Measurements from ENCODE around the gene ZFAND3. TPM values are rescaled to one million over a fixed set of nuclear protein-coding genes. Genes with fewer than 3 reads are reported as not detected.

The ZFAND3 gene
- polyA plus RNA-seq, 1 of the 3 experiments (the other 2 are of a cell fraction) = 16.7 TPM

DNA sequence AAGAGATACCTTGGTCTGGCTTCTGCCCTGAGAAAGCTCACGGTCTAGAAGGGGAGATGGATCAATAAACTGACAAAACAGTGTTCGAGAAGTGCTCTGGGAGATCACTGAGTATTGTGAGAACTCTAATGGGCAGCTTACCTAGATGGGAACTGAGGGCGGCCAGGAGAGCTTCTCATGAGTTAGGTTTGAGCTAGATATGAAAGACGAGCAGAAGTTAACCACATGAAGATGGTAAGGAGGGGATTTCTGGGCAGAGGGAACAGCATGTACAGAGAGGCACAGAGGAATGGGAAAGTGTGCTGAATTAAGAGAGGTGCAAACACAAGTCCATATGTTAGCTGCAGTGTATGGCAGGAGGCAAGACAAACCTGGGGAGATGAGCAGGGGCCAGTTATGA lies 11.9 kb downstream of the ZFAND3 start:
- H3K27me3 ChIP-seq (ENCODE audit: insufficient read depth) = no peaks in the 10 kb centered on the region
- H3K4me3 ChIP-seq (ENCODE audit: low read depth in 2 of 2, low read length in 1 of 2) = no peak overlapping the region
- H3K4me1 ChIP-seq (ENCODE audit: control insufficient read depth in 1 of 2, insufficient read depth in 2 of 2, low read depth in 1 of 2, low read length in 1 of 2) = peaks cover 0 to 14% of the 10 kb centered on the region in 2 experiments; a peak in 3 of 4 replicates
- TF ChIP-seq MEF2A (IDR thresholded peaks at IDR 0.05; ENCODE audit: borderline replicate concordance, low read depth) = no peak
- no peak for TF ChIP-seq RXRA (IDR thresholded peaks at IDR 0.05; ENCODE audit: borderline replicate concordance, low read depth)
- TF ChIP-seq, protein P1, sequence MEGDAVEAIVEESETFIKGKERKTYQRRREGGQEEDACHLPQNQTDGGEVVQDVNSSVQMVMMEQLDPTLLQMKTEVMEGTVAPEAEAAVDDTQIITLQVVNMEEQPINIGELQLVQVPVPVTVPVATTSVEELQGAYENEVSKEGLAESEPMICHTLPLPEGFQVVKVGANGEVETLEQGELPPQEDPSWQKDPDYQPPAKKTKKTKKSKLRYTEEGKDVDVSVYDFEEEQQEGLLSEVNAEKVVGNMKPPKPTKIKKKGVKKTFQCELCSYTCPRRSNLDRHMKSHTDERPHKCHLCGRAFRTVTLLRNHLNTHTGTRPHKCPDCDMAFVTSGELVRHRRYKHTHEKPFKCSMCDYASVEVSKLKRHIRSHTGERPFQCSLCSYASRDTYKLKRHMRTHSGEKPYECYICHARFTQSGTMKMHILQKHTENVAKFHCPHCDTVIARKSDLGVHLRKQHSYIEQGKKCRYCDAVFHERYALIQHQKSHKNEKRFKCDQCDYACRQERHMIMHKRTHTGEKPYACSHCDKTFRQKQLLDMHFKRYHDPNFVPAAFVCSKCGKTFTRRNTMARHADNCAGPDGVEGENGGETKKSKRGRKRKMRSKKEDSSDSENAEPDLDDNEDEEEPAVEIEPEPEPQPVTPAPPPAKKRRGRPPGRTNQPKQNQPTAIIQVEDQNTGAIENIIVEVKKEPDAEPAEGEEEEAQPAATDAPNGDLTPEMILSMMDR (IDR thresholded peaks at IDR 0.05) = no peak
- TF ChIP-seq GATA2 (CRISPR knock-in tag; IDR thresholded peaks at IDR 0.05) = no peak
- TF ChIP-seq RCOR1 (IDR thresholded peaks at IDR 0.05; ENCODE audit: low read length) = no peak
- TF ChIP-seq CHD2 (IDR thresholded peaks at IDR 0.05; ENCODE audit: low read length, partially characterized antibody) = no peak
- TF ChIP-seq RFX5 (IDR thresholded peaks at IDR 0.05; ENCODE audit: low read length) = no peak
- H3K4me2 ChIP-seq = no peak overlapping the region
- H3K79me2 ChIP-seq (ENCODE audit: insufficient read depth) = peaks cover 100% of the 10 kb centered on the region
- H3F3A ChIP-seq (replicated peaks; ENCODE audit: insufficient read depth) = no peaks in the 10 kb centered on the region
- H3K27ac ChIP-seq (ENCODE audit: low read depth in 2 of 2, low read length in 1 of 2) = no peak overlapping the region
- H3K9me3 ChIP-seq = peaks cover 4% of the 10 kb centered on the region; the same call in 1 of the 2 replicates
- H3K36me3 ChIP-seq (replicated peaks in 1 of 2; ENCODE audit: control insufficient read depth in 1 of 2, insufficient read depth in 2 of 2, low read length in 1 of 2) = peaks cover 0 to 25% of the 10 kb centered on the region in 2 experiments
- CTCF ChIA-PET = interaction anchor here (0.6 to 1.1 kb wide), 3 partner anchors 12 to 568 kb away, joined by 3 read pairs; partner anchors contain the start of gene ZFAND3
- H3K9ac ChIP-seq = no peak overlapping the region
- 99% methylated on average over 4 of the region's 4 CpGs for WGBS (ENCODE audit: low lambda C conversion rate)
- no peaks in the 10 kb centered on the region for H3K9me2 ChIP-seq
- H4K20me1 ChIP-seq (ENCODE audit: insufficient read depth) = peaks cover 99% of the 10 kb centered on the region
- H2AFZ ChIP-seq (ENCODE audit: low read depth) = no peak overlapping the region
- DNase-seq = no peak
- POLR2A ChIA-PET = interaction anchor here (1.0 to 1.1 kb wide), 2 partner anchors 9 to 12 kb away, joined by 3 read pairs; partner anchors contain the start of gene ZFAND3

DNA sequence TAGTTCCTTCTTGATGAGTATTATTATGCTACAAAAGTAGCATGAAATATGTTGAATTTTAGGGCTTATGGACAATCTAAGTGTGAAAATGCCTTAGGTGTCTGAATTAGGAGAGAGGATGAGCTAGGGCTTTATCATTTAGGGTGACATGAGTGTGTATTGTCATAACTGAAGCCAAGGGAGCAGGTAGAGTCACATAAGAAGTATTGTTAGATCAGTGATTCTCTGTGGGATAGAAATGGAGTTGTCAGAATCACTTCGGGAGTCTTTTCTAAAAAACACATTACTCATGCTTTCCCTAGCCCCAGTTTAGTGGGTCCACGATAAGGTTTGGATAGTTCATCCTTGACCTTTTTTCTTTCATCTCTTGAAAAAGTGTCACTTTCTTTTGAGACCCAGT lies 16.4 kb downstream of the ZFAND3 start:
- Histone ChIP-seq H3K9ac (no peak overlapping the region), H2AFZ (ENCODE audit: low read depth) (no peak overlapping the region), H3K4me3 (ENCODE audit: low read depth in 2 of 2, low read length in 1 of 2) (no peak overlapping the region), H3K27me3 (ENCODE audit: insufficient read depth) (no peaks in the 10 kb centered on the region), H3F3A (replicated peaks; ENCODE audit: insufficient read depth) (peaks cover 3% of the 10 kb centered on the region), H3K27ac (ENCODE audit: low read depth in 2 of 2, low read length in 1 of 2) (no peak overlapping the region), H3K4me1 (ENCODE audit: control insufficient read depth in 1 of 2, insufficient read depth in 2 of 2, low read depth in 1 of 2, low read length in 1 of 2) (no peaks in the 10 kb centered on the region; a peak in 2 of 4 replicates), H3K9me3 (peaks cover 4% of the 10 kb centered on the region; the same call in 1 of the 2 replicates), H3K79me2 (ENCODE audit: insufficient read depth) (peaks cover 100% of the 10 kb centered on the region), H3K36me3 (replicated peaks in 1 of 2; ENCODE audit: control insufficient read depth in 1 of 2, insufficient read depth in 2 of 2, low read length in 1 of 2) (peaks cover 0 to 30% of the 10 kb centered on the region in 2 experiments), H4K20me1 (ENCODE audit: insufficient read depth) (peaks cover 99% of the 10 kb centered on the region), H3K9me2 (no peaks in the 10 kb centered on the region), H3K4me2 (no peak overlapping the region)
- CTCF ChIA-PET = no interaction called here
- POLR2A ChIA-PET = no interaction called here
- DNase-seq = no peak
- WGBS (ENCODE audit: low lambda C conversion rate) = 93% methylated on average over 2 of the region's 2 CpGs
- TF ChIP-seq, protein P2, sequence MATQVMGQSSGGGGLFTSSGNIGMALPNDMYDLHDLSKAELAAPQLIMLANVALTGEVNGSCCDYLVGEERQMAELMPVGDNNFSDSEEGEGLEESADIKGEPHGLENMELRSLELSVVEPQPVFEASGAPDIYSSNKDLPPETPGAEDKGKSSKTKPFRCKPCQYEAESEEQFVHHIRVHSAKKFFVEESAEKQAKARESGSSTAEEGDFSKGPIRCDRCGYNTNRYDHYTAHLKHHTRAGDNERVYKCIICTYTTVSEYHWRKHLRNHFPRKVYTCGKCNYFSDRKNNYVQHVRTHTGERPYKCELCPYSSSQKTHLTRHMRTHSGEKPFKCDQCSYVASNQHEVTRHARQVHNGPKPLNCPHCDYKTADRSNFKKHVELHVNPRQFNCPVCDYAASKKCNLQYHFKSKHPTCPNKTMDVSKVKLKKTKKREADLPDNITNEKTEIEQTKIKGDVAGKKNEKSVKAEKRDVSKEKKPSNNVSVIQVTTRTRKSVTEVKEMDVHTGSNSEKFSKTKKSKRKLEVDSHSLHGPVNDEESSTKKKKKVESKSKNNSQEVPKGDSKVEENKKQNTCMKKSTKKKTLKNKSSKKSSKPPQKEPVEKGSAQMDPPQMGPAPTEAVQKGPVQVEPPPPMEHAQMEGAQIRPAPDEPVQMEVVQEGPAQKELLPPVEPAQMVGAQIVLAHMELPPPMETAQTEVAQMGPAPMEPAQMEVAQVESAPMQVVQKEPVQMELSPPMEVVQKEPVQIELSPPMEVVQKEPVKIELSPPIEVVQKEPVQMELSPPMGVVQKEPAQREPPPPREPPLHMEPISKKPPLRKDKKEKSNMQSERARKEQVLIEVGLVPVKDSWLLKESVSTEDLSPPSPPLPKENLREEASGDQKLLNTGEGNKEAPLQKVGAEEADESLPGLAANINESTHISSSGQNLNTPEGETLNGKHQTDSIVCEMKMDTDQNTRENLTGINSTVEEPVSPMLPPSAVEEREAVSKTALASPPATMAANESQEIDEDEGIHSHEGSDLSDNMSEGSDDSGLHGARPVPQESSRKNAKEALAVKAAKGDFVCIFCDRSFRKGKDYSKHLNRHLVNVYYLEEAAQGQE (IDR thresholded peaks at IDR 0.05; ENCODE audit: low read depth, low read length) = no peak
- TF ChIP-seq, protein P3, sequence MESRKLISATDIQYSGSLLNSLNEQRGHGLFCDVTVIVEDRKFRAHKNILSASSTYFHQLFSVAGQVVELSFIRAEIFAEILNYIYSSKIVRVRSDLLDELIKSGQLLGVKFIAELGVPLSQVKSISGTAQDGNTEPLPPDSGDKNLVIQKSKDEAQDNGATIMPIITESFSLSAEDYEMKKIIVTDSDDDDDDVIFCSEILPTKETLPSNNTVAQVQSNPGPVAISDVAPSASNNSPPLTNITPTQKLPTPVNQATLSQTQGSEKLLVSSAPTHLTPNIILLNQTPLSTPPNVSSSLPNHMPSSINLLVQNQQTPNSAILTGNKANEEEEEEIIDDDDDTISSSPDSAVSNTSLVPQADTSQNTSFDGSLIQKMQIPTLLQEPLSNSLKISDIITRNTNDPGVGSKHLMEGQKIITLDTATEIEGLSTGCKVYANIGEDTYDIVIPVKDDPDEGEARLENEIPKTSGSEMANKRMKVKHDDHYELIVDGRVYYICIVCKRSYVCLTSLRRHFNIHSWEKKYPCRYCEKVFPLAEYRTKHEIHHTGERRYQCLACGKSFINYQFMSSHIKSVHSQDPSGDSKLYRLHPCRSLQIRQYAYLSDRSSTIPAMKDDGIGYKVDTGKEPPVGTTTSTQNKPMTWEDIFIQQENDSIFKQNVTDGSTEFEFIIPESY (IDR thresholded peaks at IDR 0.05; ENCODE audit: borderline replicate concordance, low read depth) = no peak
- TF ChIP-seq POLR2AphosphoS5 (IDR thresholded peaks at IDR 0.05; ENCODE audit: low read depth, low read length) (no peak), NRF1 (IDR thresholded peaks at IDR 0.05; ENCODE audit: low read depth, low read length) (no peak), YY1 (IDR thresholded peaks at IDR 0.05; ENCODE audit: low read depth) (no peak), NFIC (IDR thresholded peaks at IDR 0.05; ENCODE audit: borderline replicate concordance) (no peak), MEF2A (IDR thresholded peaks at IDR 0.05; ENCODE audit: borderline replicate concordance, low read depth) (no peak), RXRA (IDR thresholded peaks at IDR 0.05; ENCODE audit: borderline replicate concordance, low read depth) (no peak), ELF1 (IDR thresholded peaks at IDR 0.05) (no peak), TAF1 (IDR thresholded peaks at IDR 0.05; ENCODE audit: borderline replicate concordance, low read depth, low read length) (no peak), RAD21 (IDR thresholded peaks at IDR 0.05; ENCODE audit: low read length) (no peak), TCF12 (IDR thresholded peaks at IDR 0.05) (no peak), MXI1 (IDR thresholded peaks at IDR 0.05; ENCODE audit: low read depth, low read length) (no peak), GATA2 (CRISPR knock-in tag; IDR thresholded peaks at IDR 0.05) (no peak)
- TF ChIP-seq, protein P4, sequence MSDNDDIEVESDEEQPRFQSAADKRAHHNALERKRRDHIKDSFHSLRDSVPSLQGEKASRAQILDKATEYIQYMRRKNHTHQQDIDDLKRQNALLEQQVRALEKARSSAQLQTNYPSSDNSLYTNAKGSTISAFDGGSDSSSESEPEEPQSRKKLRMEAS (IDR thresholded peaks at IDR 0.05; ENCODE audit: low read depth) = no peak

Measured in SK-N-SH (cell line).